H9 (cell line): ENCODE results near the gene RPS19. TPM values are rescaled to one million over a fixed set of nuclear protein-coding genes. Genes with fewer than 3 reads are reported as not detected.

Experiments
- DNase-seq: peaks from one replicate; pipeline ENCODE4 v3.0.0-alpha.2; 2017
- H2AFZ ChIP-seq: one replicate; pipeline ENCODE4 v1.6.1; 2013; ENCODE audit warnings: mild to moderate bottlenecking, low read length, control low read depth, moderate library complexity
- H2AK5ac ChIP-seq: 2 replicates; pipeline ENCODE4 v1.6.1; 2013; ENCODE audit warnings: low read length, control low read depth, mixed read lengths; ENCODE audit not compliant: insufficient read length
- H2BK120ac ChIP-seq: one replicate; pipeline ENCODE4 v1.6.1; 2013; ENCODE audit warnings: low read depth, mild to moderate bottlenecking, low read length, control low read depth, inconsistent platforms; ENCODE audit not compliant: poor library complexity, severe bottlenecking
- H2BK12ac ChIP-seq: 2 replicates; pipeline ENCODE4 v1.6.1; 2013; ENCODE audit warnings: low read length, control low read depth, mixed read lengths, low read depth; ENCODE audit not compliant: insufficient read length
- H2BK15ac ChIP-seq: 2 replicates; pipeline ENCODE4 v1.6.1; 2013; ENCODE audit warnings: low read depth, low read length, control low read depth
- H2BK20ac ChIP-seq: one replicate; pipeline ENCODE4 v1.6.1; 2013; ENCODE audit warnings: low read depth, mild to moderate bottlenecking, low read length, control low read depth, inconsistent platforms; ENCODE audit not compliant: poor library complexity, severe bottlenecking
- H2BK5ac ChIP-seq: 2 replicates; pipeline ENCODE4 v1.6.1; 2013; ENCODE audit warnings: low read length, control low read depth, mixed read lengths; ENCODE audit not compliant: insufficient read length
- H3K14ac ChIP-seq: 2 replicates; pipeline ENCODE4 v1.6.1; 2013; ENCODE audit warnings: low read length, control low read depth; ENCODE audit not compliant: insufficient read depth
- H3K18ac ChIP-seq: 2 replicates; pipeline ENCODE4 v1.6.1; 2013; ENCODE audit warnings: low read depth, mild to moderate bottlenecking, mixed read lengths, low read length, control low read depth; ENCODE audit not compliant: insufficient read length
- H3K23ac ChIP-seq: 2 replicates; pipeline ENCODE4 v1.6.1; 2013; ENCODE audit warnings: low read length, control low read depth, mixed read lengths, low read depth; ENCODE audit not compliant: insufficient read length
- H3K23me2 ChIP-seq: 2 replicates; pipeline ENCODE4 v1.6.1; 2013; ENCODE audit warnings: low read depth, mild to moderate bottlenecking, mixed read lengths, low read length, control low read depth; ENCODE audit not compliant: insufficient read length, poor library complexity, severe bottlenecking
- H3K27ac ChIP-seq: 2 replicates; pipeline ENCODE4 v1.5.1; 2013; ENCODE audit warnings: low read length, control low read depth, mixed read lengths, low read depth; ENCODE audit not compliant: insufficient read length
- H3K27me3 ChIP-seq: 2 replicates; pipeline ENCODE4 v1.6.1; 2013; ENCODE audit warnings: low read length, control low read depth, inconsistent platforms; ENCODE audit not compliant: insufficient read depth
- H3K4ac ChIP-seq: 2 replicates; pipeline ENCODE4 v1.6.1; 2013; ENCODE audit warnings: low read depth, mild to moderate bottlenecking, control low read depth, inconsistent platforms, low read length, moderate library complexity
- H3K4me1 ChIP-seq: 2 replicates; pipeline ENCODE4 v1.6.1; 2013; ENCODE audit warnings: low read length, control low read depth, inconsistent platforms; ENCODE audit not compliant: insufficient read depth
- H3K4me2 ChIP-seq: 2 replicates; pipeline ENCODE4 v1.6.1; 2013; ENCODE audit warnings: low read length, control low read depth, mixed read lengths; ENCODE audit not compliant: insufficient read length, insufficient read depth
- H3K56ac ChIP-seq: 2 replicates; pipeline ENCODE4 v1.6.1; 2013; ENCODE audit warnings: low read depth, mild to moderate bottlenecking, mixed read lengths, low read length, control low read depth; ENCODE audit not compliant: insufficient read length
- H3K79me1 ChIP-seq: 2 replicates; pipeline ENCODE4 v1.6.1; 2013; ENCODE audit warnings: low read depth, mild to moderate bottlenecking, moderate library complexity, low read length, control low read depth, inconsistent platforms; ENCODE audit not compliant: insufficient read depth, poor library complexity, severe bottlenecking
- H3K79me2 ChIP-seq: 2 replicates; pipeline ENCODE4 v1.6.1; 2013; ENCODE audit warnings: low read length, control low read depth, inconsistent platforms; ENCODE audit not compliant: insufficient read depth
- H3K9ac ChIP-seq: 2 replicates; pipeline ENCODE4 v1.6.1; 2013; ENCODE audit warnings: low read length, control low read depth, mixed read lengths; ENCODE audit not compliant: insufficient read length; ENCODE audit errors: extremely low read depth
- H3K9me3 ChIP-seq: one replicate; pipeline ENCODE4 v1.6.1; 2013; ENCODE audit warnings: low read depth, low read length, inconsistent platforms; ENCODE audit not compliant: control insufficient read depth
- H3T11ph ChIP-seq: one replicate; pipeline ENCODE4 v1.6.1; 2013; ENCODE audit warnings: mild to moderate bottlenecking, low read length, control low read depth, inconsistent platforms
- H4K20me1 ChIP-seq: one replicate; pipeline ENCODE4 v1.6.1; 2013; ENCODE audit not compliant: control insufficient read depth, insufficient read length, insufficient read depth
- H4K5ac ChIP-seq: 2 replicates; pipeline ENCODE4 v1.6.1; 2013; ENCODE audit warnings: low read depth, mild to moderate bottlenecking, mixed read lengths, low read length, control low read depth; ENCODE audit not compliant: insufficient read length
- H4K8ac ChIP-seq: replicated peaks from 2 replicates; pipeline ENCODE4 v1.6.1; 2013; ENCODE audit warnings: low read length, control low read depth, mixed read lengths, low read depth; ENCODE audit not compliant: insufficient read length
- H4K91ac ChIP-seq: 2 replicates; pipeline ENCODE4 v1.6.1; 2013; ENCODE audit warnings: low read depth, mild to moderate bottlenecking, moderate library complexity, mixed read lengths, low read length, control low read depth; ENCODE audit not compliant: insufficient read length
- H3K27ac Mint-ChIP-seq, 3 experiments: 2 replicates in 2 of 3; 3 replicates in 1 of 3; pipeline ENCODE4 v1.8.0; 2020 to 2021; ENCODE audit warnings: mixed read lengths in 3 of 3, mild to moderate bottlenecking in 1 of 3, moderate library complexity in 1 of 3
- H3K27me3 Mint-ChIP-seq: 2 replicates; pipeline ENCODE4 v1.8.0; 2021; ENCODE audit warnings: low read depth, mild to moderate bottlenecking, moderate library complexity, mixed read lengths
- H3K36me3 Mint-ChIP-seq, 3 experiments: 2 replicates in 2 of 3; 3 replicates in 1 of 3; pipeline ENCODE4 v1.8.0; 2020 to 2021; ENCODE audit warnings: low read depth in 3 of 3, mixed read lengths in 3 of 3; ENCODE audit not compliant: insufficient read depth in 1 of 3
- H3K4me1 Mint-ChIP-seq, 2 experiments: 2 replicates each; pipeline ENCODE4 v1.8.0; 2020; ENCODE audit warnings: mixed read lengths in 2 of 2
- H3K4me3 Mint-ChIP-seq, 2 experiments: 2 replicates in 1 of 2; 3 replicates in 1 of 2; pipeline ENCODE4 v1.8.0; 2020 to 2021; ENCODE audit warnings: mild to moderate bottlenecking in 2 of 2, mixed read lengths in 2 of 2, moderate library complexity in 1 of 2
- H3K9me3 Mint-ChIP-seq, 2 experiments: 2 replicates in 1 of 2; 3 replicates in 1 of 2; pipeline ENCODE4 v1.8.0; 2020; ENCODE audit warnings: mild to moderate bottlenecking in 2 of 2, mixed read lengths in 2 of 2, moderate library complexity in 1 of 2
- CTCF ChIP-seq: fragments of 200-600 bp; sonication (generic); conservative IDR thresholded peaks from 3 replicates; pipeline ENCODE4 v1.8.0; 2021; ENCODE audit warnings: antibody characterized with exemption, mild to moderate bottlenecking
- WGBS: extraction: QIAGEN DNeasy Blood & Tissue Kit; methylation state at CpG from one replicate; pipeline ENCODE4 v1.1.7; 2013; ENCODE audit warnings: missing lambda C conversion rate, low lambda C conversion rate, mixed read lengths; ENCODE audit not compliant: insufficient read length; ENCODE audit errors: extremely low coverage; 5-methylcytosine and 5-hydroxymethylcytosine counted together
- total RNA-seq: library from RNA; stranded (reverse); gene quantifications from 2 replicates; pipeline ENCODE4 v1.2.1, GENCODE V29; 2021

The RPS19 gene
- total RNA-seq, 1 experiment from 2014 or later, result 3,024 TPM

GRCh38 chr19:41843371-41843770 lies 16.7 kb upstream of the RPS19 start:
- Histone ChIP-seq H3K4me2 (no peak overlapping the region), H4K91ac (no peak overlapping the region), H3K27ac (no peak overlapping the region), H2AK5ac (no peak overlapping the region), H3K79me1 (no peaks in the 10 kb centered on the region), H3K23me2 (peaks cover 2% of the 10 kb centered on the region), H3K79me2 (no peaks in the 10 kb centered on the region), H4K8ac (no peak overlapping the region), H4K20me1 (no peaks in the 10 kb centered on the region), H3K4ac (no peak overlapping the region), H3K18ac (no peak overlapping the region), H2BK5ac (no peak overlapping the region), H3K23ac (no peak overlapping the region), H3K14ac (no peak overlapping the region), H3K4me1 (no peaks in the 10 kb centered on the region), H2BK15ac (no peak overlapping the region), H3K27me3 (no peaks in the 10 kb centered on the region), H2BK120ac (no peak overlapping the region), H3T11ph (no peak overlapping the region), H2BK20ac (no peak overlapping the region), H3K9ac (no peak overlapping the region), H4K5ac (no peak overlapping the region), H3K56ac (no peak overlapping the region), H2BK12ac (no peak overlapping the region), H3K9me3 (no peaks in the 10 kb centered on the region), H2AFZ (no peak overlapping the region)
- DNase-seq, result no peak
- Mint-ChIP-seq H3K4me1 (no peaks in the 10 kb centered on the region), H3K27ac (no peak overlapping the region), H3K4me3 (no peak overlapping the region), H3K9me3 (peaks cover 9 to 79% of the 10 kb centered on the region in 2 experiments; a peak in 4 of 5 replicates), H3K36me3 (peaks cover 0 to 6% (median 0%) of the 10 kb centered on the region in 3 experiments; a peak in 2 of 7 replicates), H3K27me3 (peaks cover 23% of the 10 kb centered on the region)
- TF ChIP-seq CTCF, result no peak
- no CpG with 5 or more reads among the region's 7 CpGs for WGBS
